Measurements from ENCODE around the gene GAREM1.

DNA sequence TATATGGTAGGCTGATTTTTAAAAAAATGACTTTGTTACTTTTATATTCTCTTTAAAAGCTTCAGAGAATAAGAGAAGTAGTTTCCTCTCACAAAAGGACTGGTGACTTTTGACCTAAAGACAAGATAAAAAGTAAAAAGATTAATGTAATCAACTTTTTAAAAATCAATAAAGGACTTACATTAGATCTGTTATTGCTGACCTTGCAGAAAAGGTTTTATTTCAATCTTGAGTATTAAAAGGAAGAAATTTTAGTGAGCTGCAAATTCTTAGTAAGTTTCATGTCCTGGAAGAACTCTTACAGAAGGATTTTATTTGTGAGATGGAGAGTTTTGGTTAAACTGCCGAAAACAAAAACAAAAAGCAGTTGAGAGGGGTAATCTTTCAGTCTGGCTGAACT, 2.2 kb upstream of the GAREM1 start:
- TF ChIP-seq, protein P1, sequence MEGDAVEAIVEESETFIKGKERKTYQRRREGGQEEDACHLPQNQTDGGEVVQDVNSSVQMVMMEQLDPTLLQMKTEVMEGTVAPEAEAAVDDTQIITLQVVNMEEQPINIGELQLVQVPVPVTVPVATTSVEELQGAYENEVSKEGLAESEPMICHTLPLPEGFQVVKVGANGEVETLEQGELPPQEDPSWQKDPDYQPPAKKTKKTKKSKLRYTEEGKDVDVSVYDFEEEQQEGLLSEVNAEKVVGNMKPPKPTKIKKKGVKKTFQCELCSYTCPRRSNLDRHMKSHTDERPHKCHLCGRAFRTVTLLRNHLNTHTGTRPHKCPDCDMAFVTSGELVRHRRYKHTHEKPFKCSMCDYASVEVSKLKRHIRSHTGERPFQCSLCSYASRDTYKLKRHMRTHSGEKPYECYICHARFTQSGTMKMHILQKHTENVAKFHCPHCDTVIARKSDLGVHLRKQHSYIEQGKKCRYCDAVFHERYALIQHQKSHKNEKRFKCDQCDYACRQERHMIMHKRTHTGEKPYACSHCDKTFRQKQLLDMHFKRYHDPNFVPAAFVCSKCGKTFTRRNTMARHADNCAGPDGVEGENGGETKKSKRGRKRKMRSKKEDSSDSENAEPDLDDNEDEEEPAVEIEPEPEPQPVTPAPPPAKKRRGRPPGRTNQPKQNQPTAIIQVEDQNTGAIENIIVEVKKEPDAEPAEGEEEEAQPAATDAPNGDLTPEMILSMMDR (IDR thresholded peaks at IDR 0.05), result no peak
- TF ChIP-seq POLR2A (IDR thresholded peaks at IDR 0.05) (no peak), POLR2AphosphoS5 (IDR thresholded peaks at IDR 0.05) (no peak), EP300 (IDR thresholded peaks at IDR 0.05) (no peak)
